ENCODE measurements around the gene CBFA2T2. TPM values are rescaled to one million over a fixed set of nuclear protein-coding genes. Genes with fewer than 3 reads are reported as not detected.
A peak's percentile ranks its signal among the peaks of the same experiment; 100 is the strongest.

CBFA2T2 gene
- total and polyA plus RNA-seq, 2 of the 4 experiments (the other 2 are of a cell fraction): 3.8 to 6.2 TPM

DNA sequence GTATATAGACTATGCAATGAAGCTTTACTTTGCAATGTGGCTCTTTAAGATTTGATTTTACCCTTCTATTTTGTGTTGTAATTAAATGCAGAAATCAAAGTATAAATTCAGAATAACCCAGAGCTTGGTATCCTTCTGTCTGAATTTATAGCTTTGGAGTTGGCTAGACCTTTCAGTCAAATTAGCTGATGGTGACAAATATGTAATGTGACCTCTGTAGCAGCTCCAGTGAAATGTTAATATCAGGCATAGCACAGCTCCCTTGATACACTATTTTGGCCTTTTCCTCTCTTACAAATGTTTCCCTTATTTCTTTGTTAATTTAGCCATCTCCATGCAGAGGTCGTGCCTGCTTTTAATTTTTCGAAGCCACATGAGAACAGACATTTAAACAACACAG lies 11.1 kb downstream of the CBFA2T2 start:
- no TSS peak for BruUV-seq (replicated peaks)
- no peak overlapping the region for H3K18ac ChIP-seq (ENCODE audit: low read depth, low read length)
- peaks cover 8% of the 10 kb centered on the region for H4K20me1 ChIP-seq (ENCODE audit: insufficient read depth, low read length)
- H2AK5ac ChIP-seq (ENCODE audit: low read depth, low read length): no peak overlapping the region
- H4K8ac ChIP-seq (ENCODE audit: low read depth in 2 of 2, low read length in 2 of 2): no peak overlapping the region
- H3K56ac ChIP-seq (ENCODE audit: extremely low read depth, insufficient read depth, low read length): no peak overlapping the region
- H3K27me3 ChIP-seq (ENCODE audit: control insufficient read depth, insufficient read depth, low read length): no peaks in the 10 kb centered on the region
- H3K79me1 ChIP-seq (ENCODE audit: low read depth in 1 of 2, low read length in 2 of 2): peaks cover 14 to 40% of the 10 kb centered on the region in 2 experiments
- dilution Hi-C loops (cut with HindIII; ENCODE audit: low sequenced_read_pairs, unreplicated experiment) (no loop called here), in situ Hi-C loops (cut with MboI; ENCODE audit: low sequenced_read_pairs) (no loop called here), intact Hi-C loops (cut with micrococcal nuclease) (no loop called here)
- no peak overlapping the region for H3K9ac ChIP-seq (ENCODE audit: low read depth, low read length)
- ChIA-PET POLR2A (ENCODE audit: unreplicated experiment) (interaction anchor here (0.6 kb wide), 1 partner anchor 1142 kb away, joined by 5 read pairs; no protein-coding TSS in a partner anchor), CTCF (no interaction called here)
- no peak overlapping the region for H3K4me3 ChIP-seq (ENCODE audit: insufficient read depth, low read depth, low read length)
- DNase-seq (no peak), ATAC-seq (ENCODE audit: low read depth) (no peak)
- no CpG with 5 or more reads among the region's 2 CpGs for WGBS, 2 experiments (ENCODE audit: extremely low coverage in 2 of 2, insufficient read length in 1 of 2)
- no peak overlapping the region for H3K14ac ChIP-seq (replicated peaks; ENCODE audit: low read depth, low read length)
- H3K4me1 ChIP-seq (ENCODE audit: control insufficient read depth, insufficient read depth, low read length): no peaks in the 10 kb centered on the region
- H4K5ac ChIP-seq (ENCODE audit: low read depth, low read length): no peak overlapping the region
- H3K36me3 ChIP-seq (ENCODE audit: control insufficient read depth, insufficient read depth, low read length): 0 out of 2 replicates have a peak, but pooled peaks cover 1% of the 10 kb centered on the region
- H3K9me1 ChIP-seq (ENCODE audit: insufficient read depth, low read length): no peaks in the 10 kb centered on the region
- H2BK5ac ChIP-seq (ENCODE audit: low read depth, low read length, poor library complexity, severe bottlenecking): no peak overlapping the region
- H4K91ac ChIP-seq (ENCODE audit: insufficient read depth, low read depth, low read length): no peak overlapping the region
- no peak overlapping the region for H2BK120ac ChIP-seq (ENCODE audit: low read depth, low read length)
- no peak overlapping the region for H2AK9ac ChIP-seq (replicated peaks; ENCODE audit: low read depth, low read length, poor library complexity)
- TF ChIP-seq POLR2A (IDR thresholded peaks at IDR 0.05; ENCODE audit: low read depth, low read length) (no peak), MAFK (IDR thresholded peaks at IDR 0.05; ENCODE audit: low read depth, low read length) (peak; percentile 27; the same call in 1 of the 2 replicates)
- H2AFZ ChIP-seq (replicated peaks; ENCODE audit: low read length, poor library complexity): no peak overlapping the region
- no peak overlapping the region for H2BK20ac ChIP-seq (ENCODE audit: low read depth, low read length)
- no peak overlapping the region for H3K4ac ChIP-seq (ENCODE audit: low read depth, low read length)
- H3K23ac ChIP-seq (ENCODE audit: low read depth, low read length): no peak overlapping the region
- H3K4me2 ChIP-seq (ENCODE audit: low read depth, low read length): no peak overlapping the region
- H3K9me3 ChIP-seq (ENCODE audit: control insufficient read depth, insufficient read depth, low read length): no peaks in the 10 kb centered on the region
- H2BK15ac ChIP-seq (ENCODE audit: low read depth, low read length): no peak overlapping the region
- no peak overlapping the region for H3K27ac ChIP-seq (ENCODE audit: insufficient read depth, low read length)

All from IMR-90 (cell line).